HCT116 (cell line): ENCODE measurements around the gene EXD3. TPM values are rescaled to one million over a fixed set of nuclear protein-coding genes. Genes with fewer than 3 reads are reported as not detected.

Experiments used
- ATAC-seq: fragments of 200-7000 bp; cut with Tn5 transposase; 2 replicates; pipeline ENCODE4 v1.9.1; 2020; ENCODE audit warnings: mild to moderate bottlenecking, moderate library complexity
- BruUV-seq: library from RNA; stranded (reverse); fragments of 400-500 nt; replicated peaks from 2 replicates; lab custom pipeline; 2021; lab: Mats Ljungman, UMichigan
- CTCF ChIA-PET: fragments of 300-600 bp; sonication (Branson Sonifier 250); formaldehyde crosslinking; loops from one replicate; lab custom pipeline; 2021; ENCODE audit warnings: antibody characterized with exemption; lab: Charles Lee
- POLR2A ChIA-PET: fragments of 300-600, 350-600 bp; sonication (Branson Sonifier 250); formaldehyde crosslinking; loops from one replicate; lab custom pipeline; 2021; ENCODE audit warnings: antibody characterized with exemption; lab: Charles Lee
- RAD21 ChIA-PET, 2 experiments: fragments of 300-600 bp; sonication (Branson Sonifier 250); formaldehyde crosslinking; loops; one replicate each; lab custom pipeline; 2023; ENCODE audit warnings: low total read pairs in 2 of 2; ENCODE audit not compliant: uncharacterized antibody in 2 of 2, unreplicated experiment in 2 of 2, low non-redundant PET in 1 of 2; lab: Charles Lee
- DNase-seq: peaks from one replicate; pipeline ENCODE4 v3.0.0-alpha.2; 2010; ENCODE audit warnings: low read depth, low spot score
- H2AFZ ChIP-seq: fragments of 200-600 bp; shearing (Covaris generic), sonication (generic); 2 replicates; pipeline ENCODE4 v1.6.1; 2017; ENCODE audit warnings: low read depth, mixed run types, mixed read lengths, antibody characterized with exemption, low read length; ENCODE audit not compliant: poor library complexity, severe bottlenecking
- H3K27ac ChIP-seq: 2 replicates; pipeline ENCODE4 v1.5.1; 2012; ENCODE audit warnings: low read depth, low read length
- H3K27me3 ChIP-seq: fragments of 200-600 bp; sonication (generic); 2 replicates; pipeline ENCODE4 v1.6.1; 2016; ENCODE audit warnings: mixed run types, low read length, mixed read lengths; ENCODE audit not compliant: insufficient read depth
- H3K36me3 ChIP-seq, 2 experiments: fragments of 200-500 bp in 1 of 2; fragments of 200-600 bp in 1 of 2; sonication (Bioruptor generic) in 1 of 2; sonication (generic) in 1 of 2; 2 replicates each; pipeline versions ENCODE4 v1.5.1 to v1.6.1; 2014 to 2016; ENCODE audit warnings: low read length in 2 of 2, inconsistent platforms in 1 of 2, mixed read lengths in 1 of 2, mixed run types in 1 of 2; ENCODE audit not compliant: insufficient read depth in 2 of 2, control insufficient read depth in 1 of 2
- H3K4me1 ChIP-seq, 2 experiments: fragments of 200-600 bp in 1 of 2; sonication (generic) in 1 of 2; 2 replicates each; pipeline versions ENCODE4 v1.5.1 to v1.6.1; 2012 to 2017; ENCODE audit warnings: low read length in 2 of 2, inconsistent platforms in 1 of 2, mild to moderate bottlenecking in 1 of 2, mixed read lengths in 1 of 2, mixed run types in 1 of 2, moderate library complexity in 1 of 2; ENCODE audit not compliant: insufficient read depth in 2 of 2, control insufficient read depth in 1 of 2
- H3K4me2 ChIP-seq: fragments of 200-600 bp; sonication (generic); 2 replicates; pipeline ENCODE4 v1.6.1; 2017; ENCODE audit warnings: mixed run types, low read length, mixed read lengths
- H3K4me3 ChIP-seq, 2 experiments: fragments of 200-600 bp in 1 of 2; sonication (generic) in 1 of 2; replicated peaks in 1 of 2; 2 replicates each; pipeline ENCODE4 v1.5.1; 2011 to 2016; ENCODE audit warnings: low read length in 2 of 2, control low read depth in 1 of 2, low read depth in 1 of 2, mild to moderate bottlenecking in 1 of 2, mixed read lengths in 1 of 2, mixed run types in 1 of 2
- H3K79me2 ChIP-seq: fragments of 200-600 bp; sonication (generic); 2 replicates; pipeline ENCODE4 v1.6.1; 2017; ENCODE audit warnings: mild to moderate bottlenecking, mixed run types, low read length, moderate library complexity, mixed read lengths; ENCODE audit not compliant: insufficient read depth
- H3K9ac ChIP-seq: fragments of 200-600 bp; sonication (generic); 2 replicates; pipeline ENCODE4 v1.6.1; 2016; ENCODE audit warnings: low read length, mixed read lengths
- H3K9me2 ChIP-seq: fragments of 200-600 bp; sonication (generic), shearing (Covaris generic); 2 replicates; pipeline ENCODE4 v1.6.1; 2017; ENCODE audit warnings: mixed run types, mild to moderate bottlenecking, moderate library complexity; ENCODE audit not compliant: insufficient read depth
- H3K9me3 ChIP-seq, 2 experiments: fragments of 200-500 bp in 1 of 2; fragments of 200-600 bp in 1 of 2; sonication (Bioruptor generic) in 1 of 2; sonication (generic) in 1 of 2; 2 replicates each; pipeline ENCODE4 v1.6.1; 2014 to 2017; ENCODE audit warnings: low read length in 2 of 2, mixed read lengths in 2 of 2, inconsistent platforms in 1 of 2, low read depth in 1 of 2, mild to moderate bottlenecking in 1 of 2, mixed run types in 1 of 2, moderate library complexity in 1 of 2; ENCODE audit not compliant: control insufficient read depth in 1 of 2, insufficient read depth in 1 of 2
- H4K20me1 ChIP-seq: fragments of 200-600 bp; sonication (generic), shearing (Covaris generic); 2 replicates; pipeline ENCODE4 v1.6.1; 2017; ENCODE audit warnings: mixed run types, mild to moderate bottlenecking, moderate library complexity; ENCODE audit not compliant: insufficient read depth
- ATF3 ChIP-seq: IDR thresholded peaks from 2 replicates; pipeline ENCODE4 v1.6.1; 2012
- CEBPB ChIP-seq: IDR thresholded peaks from 2 replicates; pipeline ENCODE4 v1.6.1; 2012; ENCODE audit warnings: low read depth
- EGR1 ChIP-seq: IDR thresholded peaks from 2 replicates; pipeline ENCODE4 v1.6.1; 2012; ENCODE audit warnings: low read depth
- ELF1 ChIP-seq: IDR thresholded peaks from 2 replicates; pipeline ENCODE4 v1.6.1; 2012; ENCODE audit warnings: low read depth, borderline replicate concordance
- EZH2 ChIP-seq: fragments of 200-600 bp; sonication (generic); IDR thresholded peaks from 2 replicates; pipeline ENCODE4 v1.6.1; 2017; ENCODE audit warnings: antibody characterized with exemption, mixed run types
- SP1 ChIP-seq: IDR thresholded peaks from 2 replicates; pipeline ENCODE4 v1.6.1; 2012; ENCODE audit warnings: low read depth
- SRF ChIP-seq: IDR thresholded peaks from 2 replicates; pipeline ENCODE4 v1.6.1; 2012; ENCODE audit warnings: low read depth
- TCF7L2 ChIP-seq: IDR thresholded peaks from 2 replicates; pipeline ENCODE4 v1.7.0; 2011; ENCODE audit warnings: borderline replicate concordance, inconsistent platforms; ENCODE audit not compliant: insufficient read depth, insufficient read length; ENCODE audit errors: extremely low read depth
- ZBTB33 ChIP-seq: IDR thresholded peaks from 2 replicates; pipeline ENCODE4 v1.6.1; 2011; ENCODE audit warnings: mild to moderate bottlenecking, low read length, moderate library complexity; ENCODE audit not compliant: insufficient replicate concordance; ENCODE audit errors: extremely low read depth
- ZFX ChIP-seq: fragments of 450-650 bp; IDR thresholded peaks from 2 replicates; pipeline ENCODE4 v1.6.1; 2017
- ZNF274 ChIP-seq: fragments of 200-500 bp; sonication (Bioruptor generic); IDR thresholded peaks from 2 replicates; pipeline ENCODE4 v1.6.1; 2014; ENCODE audit warnings: mild to moderate bottlenecking, low read depth, low read length, inconsistent platforms
- intact Hi-C: fragments of 100-400 bp; cut with micrococcal nuclease; formaldehyde crosslinking; loops from 2 replicates; pipeline ENCODE4 v1.10.0; 2022
- total RNA-seq: library from RNA; stranded (reverse); gene quantifications from one replicate; pipeline ENCODE4 v1.2.1, GENCODE V29; 2021; ENCODE audit not compliant: unreplicated experiment
- TF ChIP-seq, protein P1 (sequence below): IDR thresholded peaks from 2 replicates; pipeline ENCODE4 v1.6.1; 2012
- TF ChIP-seq, protein P2 (sequence below), 3 experiments: fragments of 200-600 bp in 1 of 3; sonication (generic) in 1 of 3; IDR thresholded peaks in 2 of 3; conservative IDR thresholded peaks in 1 of 3; 2 replicates each; pipeline ENCODE4 v1.5.1; 2012 to 2017; ENCODE audit warnings: low read depth in 2 of 3, low read length in 2 of 3, antibody characterized with exemption in 1 of 3, borderline replicate concordance in 1 of 3, control low read depth in 1 of 3, mild to moderate bottlenecking in 1 of 3, mixed read lengths in 1 of 3, mixed run types in 1 of 3, moderate library complexity in 1 of 3; ENCODE audit not compliant: insufficient read depth in 1 of 3

EXD3 gene
- total RNA-seq, 1 experiment from 2014 or later = 25.4 TPM

DNA sequence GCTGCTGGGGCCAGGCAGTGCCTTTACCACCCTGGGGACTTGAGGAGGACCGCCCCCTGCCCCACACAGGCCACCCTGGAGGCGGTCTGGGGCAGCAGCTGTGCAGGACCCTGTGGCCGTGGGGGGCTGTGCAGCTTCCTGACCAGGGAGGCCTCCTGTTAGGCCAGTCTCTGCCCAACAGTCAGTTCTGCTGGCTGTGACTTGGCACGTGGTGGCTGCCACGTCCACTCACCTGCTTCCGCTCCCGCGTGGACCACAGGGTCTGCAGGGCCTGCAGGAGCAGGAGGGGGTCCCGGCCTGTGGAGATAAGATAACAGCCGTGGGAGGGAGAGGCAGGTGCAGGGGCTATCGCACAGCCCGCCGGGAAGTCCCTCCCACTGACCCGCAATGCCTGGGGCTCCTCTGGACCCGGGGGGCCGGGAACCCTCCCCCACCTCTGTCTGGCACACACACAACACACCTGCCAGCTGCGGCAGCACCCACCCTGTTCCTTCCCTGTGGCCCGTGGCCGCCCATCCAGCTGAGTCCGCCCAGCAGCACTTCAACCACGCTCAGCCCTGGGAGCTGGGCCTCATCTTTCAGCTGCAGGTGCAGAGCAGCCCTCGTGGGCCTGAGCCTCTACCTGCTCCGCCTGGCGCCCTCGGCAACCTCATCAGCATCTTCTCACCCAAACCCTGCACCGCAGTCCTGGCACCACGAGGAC lies 39.7 kb downstream of the EXD3 start:
- no peak overlapping the region for H3K27ac ChIP-seq
- no peak for TF ChIP-seq EGR1
- TF ChIP-seq EZH2 = no peak
- no peak for TF ChIP-seq ELF1
- TF ChIP-seq, protein P1, sequence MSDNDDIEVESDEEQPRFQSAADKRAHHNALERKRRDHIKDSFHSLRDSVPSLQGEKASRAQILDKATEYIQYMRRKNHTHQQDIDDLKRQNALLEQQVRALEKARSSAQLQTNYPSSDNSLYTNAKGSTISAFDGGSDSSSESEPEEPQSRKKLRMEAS = no peak
- TF ChIP-seq TCF7L2 = no peak
- no peak for TF ChIP-seq ZBTB33
- no peak for TF ChIP-seq ZFX
- no peak for TF ChIP-seq ATF3
- TF ChIP-seq SRF = no peak
- TF ChIP-seq ZNF274 = no peak
- TF ChIP-seq SP1 = no peak
- TF ChIP-seq CEBPB = no peak
- TF ChIP-seq, protein P2, sequence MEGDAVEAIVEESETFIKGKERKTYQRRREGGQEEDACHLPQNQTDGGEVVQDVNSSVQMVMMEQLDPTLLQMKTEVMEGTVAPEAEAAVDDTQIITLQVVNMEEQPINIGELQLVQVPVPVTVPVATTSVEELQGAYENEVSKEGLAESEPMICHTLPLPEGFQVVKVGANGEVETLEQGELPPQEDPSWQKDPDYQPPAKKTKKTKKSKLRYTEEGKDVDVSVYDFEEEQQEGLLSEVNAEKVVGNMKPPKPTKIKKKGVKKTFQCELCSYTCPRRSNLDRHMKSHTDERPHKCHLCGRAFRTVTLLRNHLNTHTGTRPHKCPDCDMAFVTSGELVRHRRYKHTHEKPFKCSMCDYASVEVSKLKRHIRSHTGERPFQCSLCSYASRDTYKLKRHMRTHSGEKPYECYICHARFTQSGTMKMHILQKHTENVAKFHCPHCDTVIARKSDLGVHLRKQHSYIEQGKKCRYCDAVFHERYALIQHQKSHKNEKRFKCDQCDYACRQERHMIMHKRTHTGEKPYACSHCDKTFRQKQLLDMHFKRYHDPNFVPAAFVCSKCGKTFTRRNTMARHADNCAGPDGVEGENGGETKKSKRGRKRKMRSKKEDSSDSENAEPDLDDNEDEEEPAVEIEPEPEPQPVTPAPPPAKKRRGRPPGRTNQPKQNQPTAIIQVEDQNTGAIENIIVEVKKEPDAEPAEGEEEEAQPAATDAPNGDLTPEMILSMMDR (IDR thresholded peaks at IDR 0.05 in 2 of 3, conservative IDR thresholded peaks at IDR 0.05 in 1 of 3; ENCODE audit: borderline replicate concordance in 1 of 3, insufficient read depth in 1 of 3, low read depth in 2 of 3, low read length in 2 of 3) = no peak
- no peak for DNase-seq
- H2AFZ ChIP-seq = no peak overlapping the region
- H3K4me2 ChIP-seq = no peak overlapping the region
- H3K36me3 ChIP-seq = no peaks in the 10 kb centered on the region; a peak in 1 of 4 replicates
- intact Hi-C loops = no loop called here
- ChIA-PET CTCF (no interaction called here), RAD21 (no interaction called here), POLR2A (no interaction called here)
- H3K9me2 ChIP-seq = no peaks in the 10 kb centered on the region
- no peaks in the 10 kb centered on the region for H3K9me3 ChIP-seq
- ATAC-seq = no peak
- H3K27me3 ChIP-seq = no peaks in the 10 kb centered on the region
- H3K79me2 ChIP-seq = no peaks in the 10 kb centered on the region
- no peaks in the 10 kb centered on the region for H4K20me1 ChIP-seq
- no peak overlapping the region for H3K4me3 ChIP-seq
- H3K4me1 ChIP-seq = no peaks in the 10 kb centered on the region
- BruUV-seq = no TSS peak
- no peak overlapping the region for H3K9ac ChIP-seq
